HG03442 (cell line): ENCODE measurements around the gene TSPAN16.

Source experiments
- ATAC-seq: cut with Tn5 transposase; IDR thresholded peaks from one replicate; pipeline ENCODE4 v1.9.1; 2021; ENCODE audit warnings: mild to moderate bottlenecking, moderate library complexity; ENCODE audit not compliant: unreplicated experiment

Gene TSPAN16

GRCh38 chr19:11295665-11296245 lies at the start of gene TSPAN16:
Gene TSPAN16, plus strand, starts transcription at chr19:11296160. Its CDS starts 138 bp downstream, at chr19:11296298.
- no peak for ATAC-seq

- ATAC-seq: no peak
Measured at GRCh38 chr19:11246941-11247340, 49.0 kb upstream of the TSPAN16 start.

- ATAC-seq: no peak
Measured at GRCh38 chr19:11247391-11247790, 48.6 kb upstream of the TSPAN16 start.

GRCh38 chr19:11247934-11248333 lies 48.0 kb upstream of the TSPAN16 start:
- no peak for ATAC-seq

- ATAC-seq: no peak
Measured at GRCh38 chr19:11248852-11249251, 47.1 kb upstream of the TSPAN16 start.

GRCh38 chr19:11251217-11251616 lies 44.7 kb upstream of the TSPAN16 start:
- no peak for ATAC-seq

- no peak for ATAC-seq
Measured at GRCh38 chr19:11251650-11252314, 44.2 kb upstream of the TSPAN16 start.

GRCh38 chr19:11252665-11253355 lies 43.1 kb upstream of the TSPAN16 start:
- no peak for ATAC-seq

- ATAC-seq: no peak
Measured at GRCh38 chr19:11254666-11255065, 41.3 kb upstream of the TSPAN16 start.

- no peak for ATAC-seq
Measured at GRCh38 chr19:11256189-11256588, 39.8 kb upstream of the TSPAN16 start.

GRCh38 chr19:11257846-11258380 lies 38.0 kb upstream of the TSPAN16 start:
- ATAC-seq: no peak

- no peak for ATAC-seq
Measured at GRCh38 chr19:11260996-11261395, 35.0 kb upstream of the TSPAN16 start.

GRCh38 chr19:11261431-11261970 lies 34.5 kb upstream of the TSPAN16 start:
- no peak for ATAC-seq

- ATAC-seq: no peak
Measured at GRCh38 chr19:11261971-11262839, 33.8 kb upstream of the TSPAN16 start, which contains the start of gene DOCK6. Gene DOCK6, minus strand, starts transcription at chr19:11262524. Its CDS starts 84 bp downstream, at chr19:11262440.

GRCh38 chr19:11263726-11264125 lies 32.2 kb upstream of the TSPAN16 start:
- ATAC-seq: no peak

GRCh38 chr19:11264452-11265176 lies 31.3 kb upstream of the TSPAN16 start:
- no peak for ATAC-seq

- no peak for ATAC-seq
Measured at GRCh38 chr19:11265177-11265784, 30.7 kb upstream of the TSPAN16 start.

GRCh38 chr19:11265785-11266236 lies 30.1 kb upstream of the TSPAN16 start:
- ATAC-seq: no peak

GRCh38 chr19:11267316-11268085 lies 28.5 kb upstream of the TSPAN16 start:
- ATAC-seq: no peak
